Suppressor macrophage treated with lipopolysaccharide for 1 hour (primary cell): ENCODE results near the gene EIF4G3.
"Not testable (repeated sequence)": the region's sequence is repeated elsewhere in the genome, so short reads cannot be mapped to it uniquely, and the experiment has no call there.

Experiments
- DNase-seq, 3 donors: peaks; one replicate each; pipeline ENCODE4 v3.0.0-alpha.2; 2020 to 2022

EIF4G3 gene

DNA sequence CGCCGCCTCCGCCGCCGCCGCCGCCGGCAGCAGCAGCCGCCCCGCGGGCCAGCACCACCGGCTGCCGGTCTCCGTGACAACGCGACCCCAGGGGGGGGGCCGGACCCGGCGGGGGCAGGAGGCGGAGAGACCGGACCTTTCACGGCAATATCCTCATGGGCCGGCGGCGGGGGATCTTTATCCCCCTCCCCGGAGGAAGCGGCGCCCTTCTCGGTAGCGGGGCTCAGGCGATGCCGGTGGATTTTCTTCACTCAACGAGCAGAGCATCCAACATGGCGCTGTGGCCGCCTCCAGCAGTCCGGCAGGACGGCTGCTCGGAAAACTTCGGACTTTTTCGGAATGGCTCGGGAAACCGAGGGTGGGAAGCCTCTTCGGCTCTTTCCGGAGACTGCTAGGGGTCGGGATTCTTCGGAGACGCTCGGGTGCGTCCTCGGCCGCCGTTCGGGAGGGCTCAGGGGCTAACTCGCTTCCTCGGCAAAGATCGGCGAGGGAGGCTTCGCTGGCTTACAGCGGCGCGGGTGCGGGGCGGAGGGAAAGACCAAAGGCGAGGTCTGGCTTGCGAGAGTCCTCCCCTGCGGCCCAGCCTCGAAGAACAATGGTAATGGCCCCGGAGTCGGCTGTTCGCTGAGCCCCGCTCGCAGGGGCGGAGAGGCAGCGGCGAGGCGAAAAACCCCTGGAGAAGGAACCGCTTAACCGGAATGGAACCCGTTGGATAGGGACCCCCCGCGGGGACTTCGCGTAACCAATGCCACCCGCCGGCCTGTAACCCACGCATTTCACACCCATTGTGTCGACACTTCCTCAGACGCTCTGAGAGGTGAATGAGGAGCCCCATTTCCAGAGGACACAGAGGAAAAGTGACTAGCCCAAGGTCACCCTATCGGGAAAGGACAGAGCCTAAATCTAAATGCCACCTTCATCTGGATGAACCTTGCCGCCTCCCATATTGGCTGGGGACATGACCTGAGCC is at the start of gene EIF4G3:
Gene EIF4G3 (minus strand): TSS at position 312 of the 970 bp plus-strand sequence. CDS start 174,155 bp downstream, outside the sequence.
- peak; percentile 98 to 100 (median 99) for DNase-seq

GRCh38 chr1:21225065-21225464 is 48.4 kb upstream of the EIF4G3 start:
- no peak for DNase-seq

DNA sequence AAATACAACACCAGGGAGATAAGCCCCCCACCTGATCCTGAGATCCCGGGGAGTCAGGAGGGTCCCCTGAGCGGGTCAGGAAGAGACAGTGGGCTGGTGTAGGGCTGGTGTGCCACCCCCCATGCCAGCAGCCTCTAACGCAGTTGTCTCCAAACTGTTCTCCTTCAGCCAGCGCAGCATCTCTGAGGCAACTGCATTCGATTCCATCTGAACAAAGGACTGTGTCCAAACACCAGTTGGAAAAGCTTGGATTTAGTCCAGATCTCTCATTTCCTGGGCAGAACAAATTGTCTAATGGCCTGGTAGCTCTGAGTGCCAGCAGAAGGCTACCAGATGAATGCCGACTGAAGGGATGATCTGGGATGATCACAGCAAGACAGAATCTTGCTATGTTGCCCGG is 44.1 kb upstream of the EIF4G3 start:
- DNase-seq, result no peak

DNA sequence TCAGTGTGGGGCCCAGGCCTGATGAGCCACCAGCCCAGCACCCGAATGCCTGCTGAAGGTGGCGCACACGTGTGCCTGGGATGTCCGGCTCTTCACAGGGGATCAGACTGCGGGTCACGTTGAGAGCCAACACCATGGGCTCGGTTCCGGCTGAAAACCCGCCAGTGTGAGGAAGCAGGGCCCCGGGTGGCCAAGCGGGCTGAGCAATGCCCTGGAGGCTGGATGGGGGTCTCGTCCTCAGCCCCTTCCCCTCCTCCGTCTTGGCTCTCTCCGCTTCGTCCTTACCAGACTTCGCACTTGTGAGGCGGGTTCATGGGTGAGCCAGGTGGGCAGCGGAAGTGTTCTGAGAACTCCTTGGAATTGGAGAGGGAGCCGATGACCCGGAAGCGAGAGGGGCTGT is 43.0 kb upstream of the EIF4G3 start:
- DNase-seq, result no peak

GRCh38 chr1:21217812-21218596 is 41.3 kb upstream of the EIF4G3 start:
- peak; percentile 46 to 61 (median 47) for DNase-seq

DNA sequence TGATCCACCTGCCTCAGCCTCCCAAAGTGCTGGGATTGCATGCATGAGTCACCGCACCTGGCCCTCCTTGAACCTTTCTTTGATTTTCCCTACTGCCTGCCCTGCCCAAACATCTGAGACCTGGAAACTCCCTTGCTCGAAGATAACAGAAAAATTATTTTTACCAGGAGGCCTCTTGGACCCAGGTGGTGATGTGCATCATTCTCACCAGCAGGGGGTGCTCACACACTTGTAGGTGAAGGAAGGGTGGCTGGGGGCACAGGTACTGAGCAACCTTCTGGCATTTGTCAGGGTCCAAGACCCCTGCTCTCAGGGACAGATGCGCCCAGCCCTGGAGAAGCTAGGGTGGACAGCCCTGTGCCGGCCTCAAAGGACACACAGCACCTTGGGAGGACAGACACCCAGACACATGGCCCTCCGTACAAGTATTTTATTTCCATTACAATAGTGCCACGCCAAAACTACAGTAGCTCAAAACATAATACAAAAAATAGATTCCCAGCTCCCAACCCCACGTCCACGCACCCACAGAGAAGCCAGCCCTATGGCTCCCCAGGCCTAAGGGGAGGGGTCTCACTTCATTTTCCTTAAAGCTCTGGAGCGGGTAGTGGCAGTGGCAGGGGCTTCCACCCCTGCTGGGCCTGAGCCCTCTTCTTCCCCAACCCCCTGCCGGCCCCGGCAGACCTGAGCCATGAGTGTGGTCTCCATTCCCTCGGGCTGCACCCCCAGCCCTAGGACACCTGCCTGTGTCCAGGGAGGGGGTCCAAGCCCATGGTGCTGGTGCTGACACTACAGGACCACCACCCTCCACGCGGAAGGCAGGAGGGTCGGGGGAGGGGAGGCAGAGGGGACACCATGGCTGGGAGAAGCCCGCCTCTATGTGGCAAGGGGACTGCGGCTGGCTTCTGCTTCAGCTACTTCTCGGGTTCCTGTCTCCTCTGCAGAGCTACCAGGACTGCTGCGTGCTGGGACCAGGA is 40.4 kb upstream of the EIF4G3 start:
- DNase-seq, result peak; percentile 50 to 78 (median 68)

DNA sequence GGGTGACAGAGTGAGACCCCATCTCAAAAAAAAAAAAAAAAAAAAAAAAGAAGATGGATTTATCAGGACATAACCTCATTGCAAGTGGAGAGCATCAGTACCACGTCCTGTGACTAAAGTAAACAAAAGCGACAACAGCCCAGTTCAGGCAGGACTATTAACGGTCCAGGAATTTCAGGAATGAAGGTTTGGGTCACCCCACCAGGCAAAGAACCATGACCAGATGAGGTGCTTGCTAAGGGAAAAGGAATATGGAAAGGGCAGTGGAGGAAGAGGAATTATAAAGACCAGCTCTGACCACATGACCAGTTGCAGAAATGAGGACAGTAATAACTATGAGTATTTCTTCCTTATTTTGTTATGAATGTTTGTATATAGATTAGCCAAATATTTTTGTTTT is 35.4 kb upstream of the EIF4G3 start:
- DNase-seq, result peak in 1 of 3 donors; percentile 13

DNA sequence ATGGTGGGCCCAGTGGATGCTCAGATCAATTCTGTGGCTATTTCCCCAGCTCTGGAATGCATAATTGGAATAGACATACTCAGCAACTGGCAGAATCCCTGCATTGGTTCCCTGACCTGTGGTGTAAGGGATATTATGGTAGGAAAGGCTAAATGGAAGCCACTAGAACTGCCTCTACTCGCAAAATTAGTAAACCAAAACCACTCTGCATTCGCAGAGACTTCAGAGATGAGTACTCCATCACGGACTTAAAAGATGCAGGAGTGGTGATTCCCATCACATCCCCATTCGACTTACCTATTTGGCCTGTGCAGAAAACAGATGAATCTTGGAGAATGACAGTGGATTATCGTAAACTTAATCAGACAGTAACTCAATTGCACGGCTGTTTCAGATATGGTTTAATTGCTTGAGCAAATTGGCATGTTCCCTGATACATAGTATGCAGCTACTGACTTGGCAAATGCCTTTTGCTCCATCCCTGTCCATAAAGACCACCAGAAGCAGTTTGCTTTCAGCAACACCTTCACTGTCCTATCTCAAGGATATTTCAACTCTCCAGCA is 31.5 kb upstream of the EIF4G3 start:
- not testable (repeated sequence) for DNase-seq

- no peak for DNase-seq
These were observed 29.4 kb upstream of the EIF4G3 start for GRCh38 chr1:21206117-21206516.

GRCh38 chr1:21205416-21205815 is 28.7 kb upstream of the EIF4G3 start:
- no peak for DNase-seq

DNA sequence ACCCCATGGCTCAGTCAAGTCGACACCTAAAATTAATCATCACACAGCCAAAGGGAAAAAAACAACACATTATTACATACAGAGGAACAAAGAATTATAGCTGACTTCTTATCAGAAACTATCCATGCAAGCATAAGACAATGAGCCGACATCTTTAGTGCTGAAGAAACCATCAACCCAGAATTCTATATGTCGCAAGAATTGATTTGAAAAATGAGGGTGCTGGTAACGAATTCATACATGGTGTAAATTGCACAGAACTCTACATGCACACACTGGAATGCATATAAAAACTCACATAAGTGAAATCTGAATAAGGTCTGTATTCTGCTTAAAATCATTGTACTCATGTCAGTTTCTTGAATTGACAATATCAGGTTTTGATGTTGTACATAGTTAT is 25.0 kb upstream of the EIF4G3 start:
- DNase-seq, result no peak

GRCh38 chr1:21201238-21201637 is 24.5 kb upstream of the EIF4G3 start:
- DNase-seq, result not testable (repeated sequence)

- DNase-seq, result no peak
These were observed 24.1 kb upstream of the EIF4G3 start for GRCh38 chr1:21200767-21201166.

GRCh38 chr1:21198929-21199328 is 22.2 kb upstream of the EIF4G3 start:
- no peak for DNase-seq

DNA sequence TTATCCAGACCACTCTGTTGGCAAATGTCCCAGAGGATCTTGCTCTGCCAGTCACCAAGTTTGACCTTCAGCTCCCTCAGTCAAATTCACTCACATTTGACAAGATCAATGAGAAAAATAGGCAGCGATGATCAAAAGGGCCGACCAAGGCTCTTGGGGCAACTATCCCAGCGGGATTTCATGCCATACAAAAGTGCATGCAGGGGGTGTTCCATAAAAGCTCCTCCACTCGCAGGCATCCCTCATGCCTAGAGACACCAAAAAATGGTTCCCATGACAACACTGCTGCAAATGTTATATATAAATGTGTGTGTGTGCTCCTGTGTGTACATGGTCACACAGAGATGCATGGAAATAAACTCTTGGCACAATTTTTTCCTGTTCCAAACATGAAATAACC is 16.2 kb upstream of the EIF4G3 start:
- DNase-seq, result no peak

GRCh38 chr1:21192284-21192683 is 15.6 kb upstream of the EIF4G3 start:
- DNase-seq, result no peak

- DNase-seq, result not testable (repeated sequence)
These were observed 14.1 kb upstream of the EIF4G3 start for GRCh38 chr1:21190771-21191170.

DNA sequence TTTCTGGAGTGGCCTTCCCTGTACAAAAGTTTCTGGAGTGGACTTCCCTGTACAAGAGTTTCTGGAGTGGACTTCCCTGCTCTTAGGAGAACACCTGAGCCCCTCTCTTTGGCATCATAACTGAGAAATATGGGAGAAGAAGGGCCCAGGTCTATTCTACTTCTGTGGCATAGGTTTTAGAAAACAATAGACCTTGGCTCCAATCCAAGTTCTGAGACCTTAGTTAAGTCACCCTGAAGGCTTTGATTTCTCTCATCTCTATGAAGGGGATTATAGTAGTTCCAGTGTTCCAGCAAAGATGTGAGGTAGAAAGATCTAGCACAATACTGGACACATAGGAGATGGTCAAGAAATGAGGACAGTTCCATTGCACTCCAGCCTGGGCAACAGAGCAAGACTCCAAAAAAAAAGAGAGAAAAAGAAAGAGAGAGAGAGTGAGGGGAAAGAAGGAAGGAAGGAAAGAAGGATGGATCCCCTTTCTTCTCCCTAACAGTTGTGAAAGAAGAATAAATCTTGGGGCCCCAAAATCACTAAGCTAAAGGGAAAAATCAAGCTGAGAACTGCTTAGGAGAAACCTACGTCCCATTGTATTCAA is 13.3 kb upstream of the EIF4G3 start:
- DNase-seq, result no peak

GRCh38 chr1:21189421-21189820 is 12.7 kb upstream of the EIF4G3 start:
- DNase-seq, result no peak

DNA sequence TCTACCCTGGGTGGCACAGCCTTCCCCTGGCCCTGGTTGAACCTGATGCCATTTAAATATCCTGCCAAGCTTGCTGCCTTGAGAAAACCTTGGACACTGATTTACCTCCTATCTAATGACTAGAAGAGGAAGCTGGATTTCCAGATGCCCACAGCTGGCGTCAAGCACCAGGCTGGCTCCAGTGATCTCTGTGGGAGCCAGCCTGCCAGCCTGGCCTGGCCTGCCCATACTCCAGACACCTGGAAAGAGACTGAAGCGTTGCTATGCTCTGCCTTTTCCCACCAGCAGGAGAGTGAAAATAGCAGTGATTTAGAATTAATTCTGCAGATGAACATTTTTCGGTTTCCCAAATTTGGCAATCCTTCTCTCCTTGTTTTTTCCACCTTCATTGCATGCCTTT is 11.5 kb upstream of the EIF4G3 start:
- DNase-seq, result no peak

- no peak for DNase-seq
These were observed 8.6 kb upstream of the EIF4G3 start for GRCh38 chr1:21185221-21185731.
